Daoy (cell line): Measurements from ENCODE around the gene CDH12. TPM values are rescaled to one million over a fixed set of nuclear protein-coding genes. Genes with fewer than 3 reads are reported as not detected.
"Not testable (repeated sequence)": the region's sequence is repeated elsewhere in the genome, so short reads cannot be mapped to it uniquely, and the experiment has no call there.

Experiments
- DNase-seq: peaks from one replicate; pipeline ENCODE4 v3.0.0-alpha.2; 2015; ENCODE audit warnings: low read depth
- total RNA-seq: library from RNA; depleted of rRNA; stranded (reverse); fragments of >200 nt; shearing (Covaris generic); gene quantifications from 2 replicates; pipeline ENCODE4 v1.2.3, GENCODE V29; 2014

CDH12 gene
- total RNA-seq, 1 experiment from 2014 or later: 0.06 TPM

GRCh38 chr5:22567983-22568382, 285.2 kb downstream of the CDH12 start:
- no peak for DNase-seq

DNA sequence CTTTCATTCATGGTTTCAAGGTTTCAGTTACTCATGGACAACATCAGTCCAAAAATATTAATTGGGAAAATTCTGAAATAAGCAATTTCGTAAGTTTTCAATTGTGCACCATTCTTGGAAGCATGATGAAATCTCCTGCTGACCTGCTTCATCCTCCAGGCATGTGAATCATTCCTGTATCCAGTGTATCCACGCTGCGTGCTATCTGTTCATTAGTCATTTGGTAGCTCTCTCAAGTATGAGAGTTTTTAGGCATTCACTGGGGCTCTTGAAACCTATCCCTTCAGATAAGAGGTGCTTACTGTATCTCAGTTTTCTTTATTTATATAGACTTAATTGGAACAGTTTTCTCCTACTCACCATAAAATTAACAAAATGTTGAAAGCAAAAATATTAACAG, 293.0 kb downstream of the CDH12 start:
- DNase-seq: no peak

DNA sequence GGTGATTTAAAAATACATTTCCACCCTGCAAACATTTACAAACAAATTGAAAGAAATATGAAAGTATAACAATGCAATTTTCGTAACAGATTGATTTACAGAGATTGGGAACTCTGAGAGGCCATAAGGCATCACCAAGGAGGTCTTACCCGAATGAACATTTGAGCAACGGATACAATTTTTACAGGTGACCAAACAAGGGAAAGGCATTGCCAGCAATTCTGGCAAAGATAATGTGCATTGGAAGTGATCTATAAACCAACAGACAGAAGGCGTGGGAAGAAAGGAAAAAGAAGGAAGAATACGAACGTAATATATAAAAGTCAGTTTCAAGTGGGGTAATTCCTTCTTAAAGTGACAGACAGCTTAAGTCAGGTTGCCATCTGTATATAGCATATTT, 295.9 kb downstream of the CDH12 start:
- DNase-seq: no peak

- no peak for DNase-seq
Measured at GRCh38 chr5:22554475-22554874, 298.7 kb downstream of the CDH12 start.

- no peak for DNase-seq
Measured at GRCh38 chr5:22549876-22550671, 303.1 kb downstream of the CDH12 start.

DNA sequence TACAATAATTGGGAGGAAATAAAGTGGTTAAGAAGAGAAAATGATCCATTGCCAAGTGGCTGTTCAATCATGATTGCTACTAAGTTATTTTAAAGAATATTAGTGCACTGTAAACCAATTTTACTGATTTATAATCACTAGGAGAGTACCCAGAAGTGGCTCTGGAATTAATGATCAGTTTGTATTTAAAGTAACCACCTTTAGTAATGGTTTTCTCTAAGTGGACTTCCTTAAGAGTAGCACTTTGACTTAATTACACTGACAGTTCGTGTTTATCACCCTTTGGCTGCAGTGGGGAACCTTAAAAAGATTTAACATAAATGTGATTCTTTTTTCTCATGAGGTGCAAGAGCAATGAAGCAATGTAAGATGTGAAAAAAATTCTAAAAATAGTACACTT, 310.8 kb downstream of the CDH12 start:
- no peak for DNase-seq

DNA sequence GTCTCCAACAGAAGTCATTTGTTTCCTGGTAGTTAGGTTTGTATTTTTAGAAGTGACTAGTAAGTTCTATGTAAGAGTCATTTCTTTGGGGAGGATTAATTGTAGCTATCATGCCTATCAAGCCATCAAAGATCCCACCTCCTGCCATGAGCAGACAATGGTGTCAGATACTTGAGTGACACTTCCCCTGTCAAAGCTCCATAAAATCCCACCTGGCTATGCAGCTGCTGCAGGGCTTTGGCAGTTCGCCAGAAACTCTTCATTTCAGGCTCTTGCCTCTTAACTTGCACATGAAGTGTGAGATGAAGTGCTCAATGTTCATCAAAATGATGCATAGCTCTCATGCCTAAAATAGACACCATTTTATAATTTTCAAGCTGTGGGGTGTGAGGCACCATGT, 312.1 kb downstream of the CDH12 start:
- no peak for DNase-seq

DNA sequence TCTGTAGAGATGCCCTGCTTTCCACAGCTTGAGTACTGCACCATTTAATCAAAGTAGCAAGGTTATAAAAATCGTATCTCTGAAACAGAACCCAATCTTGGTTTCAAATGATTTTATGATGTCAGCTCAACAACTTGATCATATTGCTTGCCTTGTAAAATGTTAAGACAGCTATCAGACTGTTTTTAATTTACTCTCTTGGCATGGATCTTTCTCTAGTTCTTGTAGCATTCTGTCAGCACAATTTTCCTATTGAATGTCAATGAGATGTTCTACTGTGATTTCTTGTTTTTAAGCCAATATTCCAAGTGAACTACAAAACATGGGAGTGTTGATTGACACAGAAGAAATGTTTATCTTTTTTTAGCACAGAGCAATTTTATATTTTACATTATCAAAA, 313.4 kb downstream of the CDH12 start:
- DNase-seq: no peak

DNA sequence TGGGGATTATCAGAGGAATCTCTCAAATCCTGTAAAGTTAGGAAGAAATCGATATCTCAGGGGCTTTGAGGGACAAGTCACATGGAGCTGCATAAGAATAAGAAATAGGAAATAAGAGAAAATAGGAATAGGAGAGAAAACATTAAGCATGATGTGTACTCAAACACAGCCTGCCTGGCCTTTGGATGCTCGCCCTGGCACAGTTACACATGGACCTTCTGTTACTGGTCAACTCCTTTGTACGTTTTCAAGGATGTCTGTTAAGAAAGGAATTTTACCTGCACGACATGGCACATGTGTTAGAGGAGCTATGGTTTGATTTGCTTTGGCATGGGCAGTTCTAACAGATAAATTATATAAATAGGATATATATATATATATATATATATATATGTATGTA, 321.2 kb downstream of the CDH12 start:
- no peak for DNase-seq

- DNase-seq: no peak
Measured at GRCh38 chr5:22521521-22521920, 331.6 kb downstream of the CDH12 start.

- not testable (repeated sequence) for DNase-seq
Measured at GRCh38 chr5:22516497-22516896, 336.6 kb downstream of the CDH12 start.

DNA sequence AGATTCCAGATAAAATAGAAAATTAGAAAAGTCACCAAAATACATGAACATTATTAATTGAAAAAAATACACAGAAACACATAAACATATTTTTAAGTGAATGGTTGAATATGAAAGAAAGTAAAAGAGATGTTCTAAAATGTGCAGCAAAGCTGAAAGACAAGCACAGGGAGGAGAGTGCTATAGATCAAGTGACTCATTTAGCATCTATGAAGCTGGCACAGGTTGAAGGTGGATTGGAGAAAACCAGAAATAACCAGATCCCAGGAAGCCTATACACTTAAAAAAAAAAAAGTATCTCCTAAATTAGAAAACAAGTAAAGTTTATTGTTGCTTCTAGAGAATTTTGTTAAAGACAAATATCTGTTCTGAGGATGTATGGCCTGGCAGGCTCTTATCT, 338.9 kb downstream of the CDH12 start:
- no peak for DNase-seq

- DNase-seq: no peak
Measured at GRCh38 chr5:22505891-22506290, 347.3 kb downstream of the CDH12 start.

GRCh38 chr5:22504411-22504810, 348.7 kb downstream of the CDH12 start:
- DNase-seq: no peak

DNA sequence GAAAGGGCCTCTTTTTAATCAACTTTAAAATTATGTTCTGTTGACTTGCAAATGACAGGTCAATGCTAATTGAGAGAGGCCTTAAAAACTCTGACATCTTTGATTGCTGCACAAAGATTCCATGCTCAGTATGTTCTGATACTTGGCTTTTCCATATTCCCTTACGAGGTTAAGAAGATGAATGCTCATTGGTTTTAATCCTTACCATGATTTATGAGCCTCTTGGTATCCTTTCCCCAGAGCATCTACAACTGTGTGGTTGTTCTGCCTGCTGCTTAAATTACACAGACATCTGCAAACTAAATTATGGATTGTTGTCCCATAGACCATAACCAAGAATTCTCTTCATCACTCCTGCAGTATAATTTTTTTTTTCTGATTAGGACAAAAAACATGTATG, 352.6 kb downstream of the CDH12 start:
- no peak for DNase-seq

- no peak for DNase-seq
Measured at GRCh38 chr5:22496666-22497065, 356.5 kb downstream of the CDH12 start.

GRCh38 chr5:22495016-22495720, 358.0 kb downstream of the CDH12 start:
- DNase-seq: no peak

DNA sequence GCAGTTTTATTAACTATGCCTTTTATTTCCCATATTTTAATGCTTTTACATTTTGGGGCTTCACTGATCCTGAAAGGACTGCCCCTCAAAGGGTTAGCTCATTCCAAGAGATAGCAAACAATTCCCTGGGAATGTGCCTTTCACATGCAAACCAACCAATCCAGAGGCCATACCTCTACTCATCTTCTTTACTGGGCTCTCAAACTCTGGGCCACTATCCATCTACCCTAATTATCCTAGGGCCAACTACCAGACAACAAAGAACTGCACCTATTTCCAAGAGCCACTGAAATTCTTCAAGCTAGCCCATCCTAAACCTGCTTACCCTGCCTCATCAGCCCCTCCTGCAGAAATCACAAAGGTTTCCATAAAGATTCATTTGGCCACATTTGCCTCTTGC, 364.7 kb downstream of the CDH12 start:
- DNase-seq: no peak

- no peak for DNase-seq
Measured at GRCh38 chr5:22480305-22480704, 372.8 kb downstream of the CDH12 start.

DNA sequence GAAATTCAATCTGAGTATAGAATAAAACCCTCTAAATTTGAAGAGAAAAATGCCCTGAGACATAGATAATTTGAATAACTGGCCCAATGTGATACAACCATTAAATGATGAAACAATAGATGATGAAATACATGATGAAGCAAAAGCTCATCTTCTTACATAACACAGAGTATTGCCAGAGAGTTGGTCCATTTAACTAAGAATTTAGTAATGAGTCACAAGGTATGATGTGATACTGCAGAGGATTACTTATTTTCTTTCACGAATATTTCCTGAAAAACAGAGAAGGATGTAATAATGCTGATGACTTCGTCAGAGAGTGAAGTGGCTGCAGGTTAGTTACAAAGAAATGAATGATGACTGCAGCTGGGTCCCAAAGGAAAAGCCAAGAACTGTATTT, 379.3 kb downstream of the CDH12 start:
- no peak for DNase-seq

GRCh38 chr5:22471154-22471553, 382.0 kb downstream of the CDH12 start:
- DNase-seq: no peak

DNA sequence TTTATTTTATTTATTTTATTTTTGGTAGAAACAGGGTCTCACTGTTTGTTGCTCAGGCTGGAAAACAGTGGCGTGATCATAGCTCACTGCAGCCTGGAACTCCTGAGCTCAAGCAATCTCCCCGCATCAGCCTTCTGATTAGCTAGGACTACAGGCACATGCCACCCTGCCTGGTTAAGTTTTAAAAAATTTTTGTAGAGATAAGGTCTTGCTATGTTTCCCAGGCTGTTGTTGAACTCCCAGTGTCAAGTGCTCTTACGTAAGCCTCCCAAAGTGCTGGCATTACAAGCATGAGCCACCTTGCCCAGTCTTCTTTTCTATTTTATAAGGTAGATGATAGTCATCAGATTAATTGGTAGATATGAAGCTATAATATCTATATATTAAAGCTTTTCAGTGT, 382.7 kb downstream of the CDH12 start:
- no peak for DNase-seq

DNA sequence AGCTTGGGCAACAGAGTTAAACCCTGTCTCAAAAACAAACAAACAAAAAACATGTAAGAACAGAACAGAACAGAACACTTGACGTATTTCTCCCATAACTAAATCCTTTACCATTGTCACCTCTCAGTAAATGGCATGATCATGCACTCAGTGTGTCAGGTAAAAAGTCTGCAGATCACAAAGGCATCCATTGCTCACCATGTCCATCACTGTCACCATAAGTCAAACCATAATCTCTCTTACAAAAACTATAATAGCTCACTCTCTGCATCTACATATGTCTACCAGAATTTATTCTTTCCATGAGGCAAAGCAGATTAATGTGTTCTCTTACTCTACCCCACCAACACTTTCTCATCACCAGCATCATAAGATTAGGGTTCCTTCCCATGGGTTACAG, 387.5 kb downstream of the CDH12 start:
- DNase-seq: no peak

DNA sequence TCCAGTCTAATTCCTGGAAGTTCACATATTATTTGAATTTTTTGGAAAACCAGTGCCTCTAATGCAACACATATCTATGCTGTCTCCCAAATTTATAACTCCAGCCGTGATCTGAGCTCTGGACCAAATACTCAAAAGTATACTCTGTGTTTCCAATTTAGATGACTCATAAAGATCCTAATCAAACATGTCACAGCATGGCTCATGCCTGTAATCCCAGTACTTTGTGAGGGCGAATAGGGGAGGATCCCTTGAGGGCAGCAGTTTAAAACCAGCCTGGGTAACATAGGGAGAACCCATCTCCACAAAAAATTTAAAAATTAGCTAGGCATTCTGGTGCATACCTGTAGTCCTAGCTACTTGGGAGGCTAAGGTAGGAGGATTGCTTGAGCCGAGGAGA, 388.0 kb downstream of the CDH12 start:
- DNase-seq: no peak
